Embryonic facial prominence (tissue), 1 donor: ENCODE data around the gene ZNF316.
"Not testable (repeated sequence)": the region's sequence is repeated elsewhere in the genome, so short reads cannot be mapped to it uniquely, and the experiment has no call there.

ENCODE experiments used
- DNase-seq: peaks from one replicate; pipeline ENCODE4 v3.0.0-alpha.2; 2016; ENCODE audit errors: extremely low spot score

Gene ZNF316

GRCh38 chr7:6647080-6647479, 10.0 kb downstream of the ZNF316 start:
- no peak for DNase-seq

- no peak for DNase-seq
Observed at GRCh38 chr7:6647541-6647940, 10.4 kb downstream of the ZNF316 start.

- DNase-seq, result no peak
Observed at GRCh38 chr7:6648066-6648814, 11.1 kb downstream of the ZNF316 start.

GRCh38 chr7:6648815-6649104, 11.6 kb downstream of the ZNF316 start:
- no peak for DNase-seq

GRCh38 chr7:6649241-6649961, 12.3 kb downstream of the ZNF316 start:
- no peak for DNase-seq

- no peak for DNase-seq
Observed at GRCh38 chr7:6650086-6650485, 13.0 kb downstream of the ZNF316 start.

GRCh38 chr7:6650521-6651011, 13.4 kb downstream of the ZNF316 start:
- no peak for DNase-seq

- no peak for DNase-seq
Observed at GRCh38 chr7:6651851-6652445, 14.8 kb downstream of the ZNF316 start.

GRCh38 chr7:6652446-6653011, 15.4 kb downstream of the ZNF316 start:
- no peak for DNase-seq

- DNase-seq, result no peak
Observed at GRCh38 chr7:6653071-6654003, 16.2 kb downstream of the ZNF316 start.

GRCh38 chr7:6654113-6654841, 17.2 kb downstream of the ZNF316 start:
- no peak for DNase-seq

GRCh38 chr7:6654842-6655610, 17.9 kb downstream of the ZNF316 start:
- no peak for DNase-seq

GRCh38 chr7:6655636-6656385, 18.7 kb downstream of the ZNF316 start:
- DNase-seq, result no peak

- no peak for DNase-seq
Observed at GRCh38 chr7:6656413-6656812, 19.3 kb downstream of the ZNF316 start.

GRCh38 chr7:6658618-6659345, 21.7 kb downstream of the ZNF316 start:
- DNase-seq, result no peak

- DNase-seq, result not testable (repeated sequence)
Observed at GRCh38 chr7:6670851-6671250, 33.7 kb downstream of the ZNF316 start.

GRCh38 chr7:6675807-6676405, 38.8 kb downstream of the ZNF316 start:
- DNase-seq, result no peak

- no peak for DNase-seq
Observed at GRCh38 chr7:6680146-6680545, 43.0 kb downstream of the ZNF316 start.
